Stimulated activated CD4-positive, alpha-beta T cell treated with anti-CD3 and anti-CD28 coated beads, Interleukin-1b, Interleukin-23, amount 100 ng/mL, for 24 hours (primary cell): Measurements from ENCODE around the gene CFAP299.
"Not testable (repeated sequence)": the region's sequence is repeated elsewhere in the genome, so short reads cannot be mapped to it uniquely, and the experiment has no call there.

Experiments used
- DNase-seq, 4 experiments: peaks; one replicate each; pipeline ENCODE4 v3.0.0-alpha.2; 2020; ENCODE audit warnings: low read depth in 4 of 4, low spot score in 1 of 4

CFAP299 gene

GRCh38 chr4:80335554-80336358 is at the start of gene CFAP299:
TSS of gene CFAP299 (plus strand) at chr4:80335730.
- DNase-seq, result peak; percentile 1 to 65 (median 39)

DNA sequence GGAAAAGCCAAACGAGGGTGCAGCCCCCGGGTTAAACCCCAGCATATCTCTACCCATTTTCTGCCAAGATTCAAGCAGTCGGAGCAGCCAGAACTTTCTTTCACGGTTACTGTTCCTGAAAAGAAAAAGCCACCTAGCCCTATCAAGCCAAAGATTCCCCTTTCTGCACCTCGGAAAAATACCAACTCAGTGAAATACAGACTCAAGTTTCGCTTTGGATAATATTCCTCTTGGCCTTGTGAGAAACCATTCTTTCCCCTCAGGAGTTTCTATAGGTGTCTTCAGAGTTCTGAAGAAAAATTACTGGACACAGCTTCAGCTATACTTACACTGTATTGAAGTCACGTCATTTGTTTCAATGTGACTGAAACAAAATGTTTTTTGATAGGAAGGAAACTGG is 49.1 kb upstream of the CFAP299 start:
- no peak for DNase-seq

DNA sequence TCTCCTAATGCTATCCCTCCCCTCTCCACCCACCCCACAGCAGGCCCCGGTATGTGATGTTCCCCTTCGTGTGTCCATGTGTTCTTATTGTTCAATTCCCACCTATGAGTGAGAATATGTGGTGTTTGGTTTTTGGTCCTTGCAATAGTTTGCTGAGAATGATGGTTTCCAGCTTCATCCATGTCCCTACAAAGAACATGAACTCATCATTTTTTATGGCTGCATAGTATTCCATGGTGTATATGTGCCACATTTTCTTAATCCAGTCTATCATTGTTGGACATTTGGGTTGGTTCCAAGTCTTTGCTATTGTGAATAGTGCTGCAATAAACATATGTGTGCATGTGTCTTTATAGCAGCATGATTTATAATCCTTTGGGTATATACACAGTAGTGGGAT is 44.9 kb upstream of the CFAP299 start:
- not testable (repeated sequence) for DNase-seq

DNA sequence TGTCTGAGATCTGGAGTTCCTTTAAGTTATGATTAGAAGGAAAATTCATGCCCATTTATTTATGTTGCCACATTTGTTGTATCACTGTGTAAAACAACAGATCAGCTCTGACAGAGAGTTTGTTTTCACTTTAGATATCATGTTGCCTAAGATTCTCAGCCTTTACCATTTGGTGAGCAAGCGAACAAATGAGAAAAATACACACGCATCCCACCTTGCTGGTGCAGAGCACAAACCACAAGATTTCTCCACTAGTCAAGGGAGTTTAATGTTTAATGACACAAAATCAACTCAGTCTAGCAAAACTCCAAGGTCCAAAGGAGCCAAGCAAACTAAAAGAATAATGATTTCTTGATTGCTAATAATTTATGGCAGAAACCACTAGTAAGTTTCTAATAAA is 41.3 kb upstream of the CFAP299 start:
- no peak for DNase-seq

DNA sequence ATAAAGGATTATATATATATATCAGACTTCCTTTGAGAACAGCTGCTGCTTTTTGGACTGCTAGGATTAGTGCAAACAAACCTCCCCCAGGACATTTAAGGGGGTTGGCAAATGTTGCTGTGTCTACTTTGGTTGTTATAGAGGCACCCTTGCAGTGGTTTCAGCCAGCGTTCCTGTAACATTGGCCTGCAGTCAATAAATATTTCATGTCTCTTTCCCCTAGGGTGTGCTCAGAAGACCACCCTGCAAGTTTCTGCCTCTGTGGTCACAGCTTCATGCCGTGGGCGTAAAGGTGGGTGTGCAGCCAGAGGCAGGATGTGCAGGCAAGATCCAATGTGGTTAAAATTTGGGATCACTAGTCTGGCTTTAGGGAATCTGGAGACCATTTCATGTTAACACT is 40.2 kb upstream of the CFAP299 start:
- DNase-seq, result no peak

DNA sequence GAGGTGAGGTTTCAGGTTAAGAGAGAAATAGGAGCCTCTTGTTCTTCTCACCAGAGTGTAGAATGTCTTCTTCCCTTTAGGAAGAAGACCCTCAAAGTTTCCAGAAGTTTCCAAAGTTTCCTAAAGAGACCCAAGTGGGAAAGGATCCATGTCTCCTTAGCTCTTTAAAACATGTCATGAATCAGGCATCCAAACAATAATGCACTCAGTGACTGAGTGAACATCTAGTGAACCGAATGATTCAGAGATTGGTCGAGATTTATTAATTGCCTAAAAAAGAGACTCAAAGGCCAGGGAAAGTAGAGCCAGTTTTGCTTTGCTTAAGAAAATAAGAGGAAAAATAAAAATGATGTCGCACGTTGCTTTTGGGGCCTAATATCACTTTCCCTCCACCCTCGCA is 39.7 kb upstream of the CFAP299 start:
- no peak for DNase-seq

- DNase-seq, result no peak
These were observed 33.6 kb upstream of the CFAP299 start for GRCh38 chr4:80301884-80302283.

- no peak for DNase-seq
These were observed 32.8 kb upstream of the CFAP299 start for GRCh38 chr4:80302616-80303223.

DNA sequence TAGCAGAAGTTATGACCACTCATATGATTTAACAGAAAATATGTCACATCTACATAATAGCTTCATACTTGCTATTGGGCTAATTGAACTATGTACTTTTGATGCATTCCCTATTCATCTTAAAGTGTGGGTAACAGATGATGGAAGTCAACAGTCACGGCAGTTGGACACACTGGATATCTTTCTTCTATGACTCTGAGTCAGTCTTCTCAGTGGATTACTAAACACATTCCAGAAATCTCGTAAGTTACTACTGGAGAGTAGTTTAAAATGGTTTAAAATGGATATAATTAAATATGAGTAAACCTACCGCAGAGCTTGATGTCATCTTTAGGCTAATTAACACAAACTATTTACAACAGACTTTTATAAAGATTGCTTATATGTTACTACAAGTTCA is 30.1 kb upstream of the CFAP299 start:
- DNase-seq, result no peak

- no peak for DNase-seq
These were observed 29.3 kb upstream of the CFAP299 start for GRCh38 chr4:80306260-80306659.

DNA sequence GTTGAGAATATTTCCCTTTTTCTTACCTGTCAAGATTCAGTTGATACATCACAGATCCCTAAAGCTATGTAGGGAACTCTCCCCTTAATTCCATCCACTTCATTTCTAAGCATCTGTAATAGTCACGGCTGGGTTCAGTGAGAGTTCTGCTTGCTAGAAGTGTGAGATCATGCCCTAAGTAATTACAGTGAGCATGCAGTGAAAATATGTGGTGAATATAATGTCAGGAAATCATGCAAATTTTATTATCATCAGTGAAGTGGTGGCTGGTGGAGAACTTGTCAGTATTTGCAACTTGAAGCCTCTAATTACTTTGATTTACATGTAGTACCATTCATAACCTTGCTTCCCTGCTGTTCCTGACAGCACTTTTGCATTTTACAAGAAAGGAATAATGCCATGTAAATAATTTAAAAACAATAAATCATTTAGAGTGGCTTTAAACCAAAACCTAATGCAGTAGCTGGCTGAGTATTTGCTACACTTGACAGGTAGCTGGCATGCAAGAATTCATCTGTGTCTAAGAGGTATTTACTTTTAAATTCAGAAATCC is 28.3 kb upstream of the CFAP299 start:
- DNase-seq, result no peak

- DNase-seq, result no peak
These were observed 27.6 kb upstream of the CFAP299 start for GRCh38 chr4:80307774-80308465.

- DNase-seq, result no peak
These were observed 27.1 kb upstream of the CFAP299 start for GRCh38 chr4:80308466-80308822.

GRCh38 chr4:80309294-80310004 is 26.1 kb upstream of the CFAP299 start:
- DNase-seq, result no peak

DNA sequence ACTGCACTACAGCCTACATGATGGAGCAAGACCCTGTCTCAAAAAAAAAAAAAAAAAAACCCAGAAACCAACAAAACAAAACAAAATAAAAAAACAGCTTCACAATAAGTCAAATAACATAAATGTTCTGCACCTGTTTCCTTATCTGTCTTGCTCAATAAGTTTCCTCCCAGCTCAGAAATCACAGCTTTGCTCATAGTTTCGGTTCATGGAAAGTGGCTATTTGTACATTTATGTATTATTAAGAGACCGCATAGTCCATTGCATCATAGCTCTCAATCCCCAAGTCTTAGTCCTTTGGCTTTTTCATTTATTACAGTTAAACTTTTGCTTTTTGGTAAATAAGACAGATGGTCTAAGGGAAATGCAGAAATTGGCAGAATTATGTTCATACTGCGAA is 24.4 kb upstream of the CFAP299 start:
- DNase-seq, result no peak

DNA sequence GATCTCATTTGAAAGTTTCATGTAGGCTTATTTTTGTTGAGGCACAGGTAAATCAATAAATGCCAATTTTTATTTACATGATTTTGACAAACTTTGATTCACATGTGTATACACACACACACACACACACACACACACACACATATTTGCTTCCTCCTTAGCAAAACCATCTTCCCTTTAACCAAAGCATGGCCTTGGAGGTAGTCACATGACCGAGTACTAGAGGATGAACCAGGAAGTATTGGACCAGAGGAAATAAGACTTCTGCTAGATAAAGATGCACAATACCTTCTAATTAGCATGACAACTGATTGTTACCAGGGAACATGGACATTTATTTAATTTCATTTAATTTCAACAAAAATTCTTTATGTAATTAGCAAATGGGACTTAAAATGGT is 23.4 kb upstream of the CFAP299 start:
- no peak for DNase-seq

DNA sequence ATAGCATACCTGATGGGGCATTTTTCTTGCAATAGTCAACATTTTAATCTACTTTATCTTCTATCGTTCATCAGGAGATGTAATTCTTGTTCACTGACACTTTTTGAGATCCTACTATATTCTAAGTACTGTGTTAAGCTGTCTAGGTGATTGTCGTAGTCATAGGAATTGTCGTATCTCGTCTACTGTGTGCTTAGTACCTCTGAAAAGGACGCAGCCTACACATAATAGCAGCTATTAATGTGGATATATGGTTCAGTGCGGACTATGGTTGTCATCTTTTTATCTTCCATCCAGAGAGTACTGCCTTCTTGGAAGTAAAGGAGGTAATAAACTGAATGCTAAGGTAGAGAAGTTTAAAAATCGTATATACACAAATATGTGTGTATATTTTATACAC is 21.9 kb upstream of the CFAP299 start:
- no peak for DNase-seq

DNA sequence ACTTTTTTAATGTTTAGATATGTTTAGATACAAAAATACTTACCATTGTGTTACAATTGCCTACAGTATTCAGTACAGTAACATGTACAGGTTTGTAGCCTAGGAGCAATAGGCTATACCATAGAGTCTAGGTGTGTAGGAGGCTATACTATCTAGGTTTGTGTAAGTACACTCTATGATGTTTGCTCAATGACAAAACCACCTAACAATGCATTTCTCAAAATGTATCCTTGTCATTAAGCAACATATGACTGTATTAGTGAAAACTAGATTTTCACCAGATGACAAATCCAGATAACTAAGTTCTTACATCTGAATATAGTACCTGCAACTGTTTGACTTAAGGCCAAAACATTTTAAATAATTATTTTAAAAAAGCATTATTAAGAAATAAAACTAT is 19.7 kb upstream of the CFAP299 start:
- not testable (repeated sequence) for DNase-seq

DNA sequence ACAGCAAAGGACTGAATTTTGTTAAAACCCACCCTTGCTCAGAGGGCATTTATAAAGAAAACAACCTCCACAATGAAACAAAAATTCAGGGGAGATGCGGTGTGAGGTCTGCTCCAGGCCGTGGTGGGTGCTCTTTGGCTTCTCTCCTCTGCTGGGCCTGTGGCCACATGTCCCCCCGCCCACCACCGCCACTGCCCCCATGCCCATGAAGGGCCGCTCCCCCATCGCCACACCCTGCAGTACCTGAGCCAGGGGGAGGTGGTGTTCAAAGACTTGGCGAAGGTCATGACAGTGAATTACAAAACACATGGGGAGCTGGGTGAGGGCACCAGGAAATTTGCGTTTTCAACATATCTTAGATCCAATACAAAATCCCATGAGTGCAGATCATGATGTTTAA is 14.2 kb upstream of the CFAP299 start:
- DNase-seq, result no peak

- no peak for DNase-seq
These were observed 13.8 kb upstream of the CFAP299 start for GRCh38 chr4:80321776-80322175.

- no peak for DNase-seq
These were observed 12.8 kb upstream of the CFAP299 start for GRCh38 chr4:80322716-80323115.
